ENCODE data around the gene RAD51AP1. TPM values are rescaled to one million over a fixed set of nuclear protein-coding genes. Genes with fewer than 3 reads are reported as not detected.

The RAD51AP1 gene
- total and polyA plus RNA-seq, 2 donors (not counting 3 experiments of a cell fraction or from before 2014, with no cell fraction given), result 9.0 to 23.1 TPM

- no peak for FAIRE-seq
- dilution Hi-C loops (cut with MboI; ENCODE audit: extremely low pct_ligation_motif_present, low sequenced_read_pairs) (no loop called here), intact Hi-C loops (cut with micrococcal nuclease) (no loop called here)
- H3K27me3 ChIP-seq (ENCODE audit: control insufficient read depth in 2 of 2, insufficient read depth in 2 of 2, low read length in 2 of 2), result peaks cover 2 to 7% of the 10 kb centered on the region in 2 experiments
- POLR2A ChIA-PET, result no interaction called here
- no peak overlapping the region for H3K9ac ChIP-seq (replicated peaks; ENCODE audit: extremely low read depth, insufficient read depth, low read length)
- no peaks in the 10 kb centered on the region for H3K4me1 ChIP-seq (ENCODE audit: control insufficient read depth, extremely low read depth, insufficient read depth, low read length)
- H3K79me2 ChIP-seq (ENCODE audit: control insufficient read depth, insufficient read depth, low read length), result no peaks in the 10 kb centered on the region
- no peak overlapping the region for H3K27ac ChIP-seq (ENCODE audit: insufficient read depth, low read depth, low read length)
- no peaks in the 10 kb centered on the region for H3K9me3 ChIP-seq (replicated peaks; ENCODE audit: control insufficient read depth, insufficient read depth, low read length)
- H3K36me3 ChIP-seq (ENCODE audit: control insufficient read depth in 2 of 2, extremely low read depth in 1 of 2, insufficient read depth in 2 of 2, low read length in 2 of 2), result no peaks in the 10 kb centered on the region
- H3K4me3 ChIP-seq (replicated peaks in 1 of 3; ENCODE audit: insufficient read depth in 1 of 3, low read depth in 1 of 3, low read length in 3 of 3), result no peak overlapping the region
- no peak for TF ChIP-seq EZH2 (IDR thresholded peaks at IDR 0.05; ENCODE audit: borderline replicate concordance, low read depth, low read length, severe bottlenecking)
- no peak for TF ChIP-seq CTCF (IDR thresholded peaks at IDR 0.05; ENCODE audit: extremely low read depth in 1 of 2, insufficient read depth in 1 of 2, low read depth in 1 of 2, low read length in 2 of 2)
- no peaks in the 10 kb centered on the region for H4K20me1 ChIP-seq (replicated peaks; ENCODE audit: control insufficient read depth, extremely low read depth, insufficient read depth, low read length)
- H3K9me1 ChIP-seq (replicated peaks; ENCODE audit: control insufficient read depth, extremely low read depth, insufficient read depth, low read length), result no peaks in the 10 kb centered on the region
- no peak overlapping the region for H2AFZ ChIP-seq (ENCODE audit: low read depth, low read length)
- no TSS peak for BruUV-seq (replicated peaks)
- CTCF ChIA-PET, result interaction anchor here (1.1 kb wide), 1 partner anchor 53 kb away, joined by 3 read pairs; the partner anchor contains the start of gene AKAP3
- DNase-seq (ENCODE audit: low read depth, low spot score), result no peak
- no peak overlapping the region for H3K4me2 ChIP-seq (ENCODE audit: insufficient read depth, low read length)
Observed at GRCh38 chr12:4595881-4596280, 57.2 kb downstream of the RAD51AP1 start.

- H3K4me1 ChIP-seq (ENCODE audit: control insufficient read depth, extremely low read depth, insufficient read depth, low read length), result peaks cover 13% of the 10 kb centered on the region
- H3K4me3 ChIP-seq (replicated peaks in 1 of 3; ENCODE audit: insufficient read depth in 1 of 3, low read depth in 1 of 3, low read length in 3 of 3), result no peak overlapping the region
- peaks cover 4% of the 10 kb centered on the region for H3K79me2 ChIP-seq (ENCODE audit: control insufficient read depth, insufficient read depth, low read length)
- ChIA-PET CTCF (interaction anchor here (0.7 to 1.9 kb wide), 2 partner anchors 10 to 12 kb away, joined by 3 to 7 read pairs; no protein-coding TSS in a partner anchor), POLR2A (no interaction called here)
- no peaks in the 10 kb centered on the region for H4K20me1 ChIP-seq (replicated peaks; ENCODE audit: control insufficient read depth, extremely low read depth, insufficient read depth, low read length)
- H3K36me3 ChIP-seq (ENCODE audit: control insufficient read depth in 2 of 2, extremely low read depth in 1 of 2, insufficient read depth in 2 of 2, low read length in 2 of 2), result no peaks in the 10 kb centered on the region
- H3K9me1 ChIP-seq (replicated peaks; ENCODE audit: control insufficient read depth, extremely low read depth, insufficient read depth, low read length), result no peaks in the 10 kb centered on the region
- intact Hi-C loops (cut with micrococcal nuclease), result no loop called here
- dilution Hi-C loops (cut with MboI; ENCODE audit: extremely low pct_ligation_motif_present, low sequenced_read_pairs), result no loop called here
- H3K9ac ChIP-seq (replicated peaks; ENCODE audit: extremely low read depth, insufficient read depth, low read length), result no peak overlapping the region
- no TSS peak for BruUV-seq (replicated peaks)
- H3K27ac ChIP-seq (ENCODE audit: insufficient read depth, low read depth, low read length), result no peak overlapping the region
- no peak overlapping the region for H3K4me2 ChIP-seq (ENCODE audit: insufficient read depth, low read length)
- no peaks in the 10 kb centered on the region for H3K9me3 ChIP-seq (replicated peaks; ENCODE audit: control insufficient read depth, insufficient read depth, low read length)
- TF ChIP-seq MAX (IDR thresholded peaks at IDR 0.05; ENCODE audit: insufficient read depth, insufficient read length) (no peak), EZH2 (IDR thresholded peaks at IDR 0.05; ENCODE audit: borderline replicate concordance, low read depth, low read length, severe bottlenecking) (no peak), JUN (IDR thresholded peaks at IDR 0.05; ENCODE audit: borderline replicate concordance, insufficient read depth, insufficient read length, low read depth) (no peak), GATA2 (IDR thresholded peaks at IDR 0.05; ENCODE audit: insufficient read depth, insufficient read length, low read depth, low read length) (no peak), FOS (IDR thresholded peaks at IDR 0.05; ENCODE audit: borderline replicate concordance, insufficient read depth, low read length) (no peak)
- DNase-seq (ENCODE audit: low read depth, low spot score) (no peak), FAIRE-seq (no peak)
- H3K27me3 ChIP-seq (ENCODE audit: control insufficient read depth in 2 of 2, insufficient read depth in 2 of 2, low read length in 2 of 2), result peaks cover 13 to 21% of the 10 kb centered on the region in 2 experiments
- H2AFZ ChIP-seq (ENCODE audit: low read depth, low read length), result no peak overlapping the region
Observed at GRCh38 chr12:4603421-4603820, 64.7 kb downstream of the RAD51AP1 start.

Data from endothelial cell of umbilical vein (primary cell).